K562 (cell line): ENCODE measurements around the gene LPAR2. TPM values are rescaled to one million over a fixed set of nuclear protein-coding genes. Genes with fewer than 3 reads are reported as not detected.

Experiments used
- ARID1B ChIP-seq: fragments of 450-650 bp; IDR thresholded peaks from 2 replicates; pipeline ENCODE4 v1.6.1; 2016; ENCODE audit warnings: antibody characterized with exemption, mild to moderate bottlenecking, inconsistent platforms
- CBX2 ChIP-seq: fragments of 200-600 bp; sonication (generic); IDR thresholded peaks from one replicate; pipeline ENCODE4 v1.6.1; 2012; ENCODE audit warnings: mild to moderate bottlenecking, low read length, inconsistent platforms; ENCODE audit not compliant: insufficient read depth, poor library complexity, severe bottlenecking
- CTBP1 ChIP-seq: fragments of 450-650 bp; IDR thresholded peaks from 2 replicates; pipeline ENCODE4 v1.6.1; 2016; ENCODE audit warnings: borderline replicate concordance
- CXXC5 ChIP-seq: fragments of 250-450 bp; sonication (Bioruptor Pico); IDR thresholded peaks from 2 replicates; pipeline ENCODE4 v1.8.0; 2022; ENCODE audit warnings: inconsistent platforms, mild to moderate bottlenecking, moderate library complexity
- EWSR1 ChIP-seq: fragments of 450-650 bp; IDR thresholded peaks from 2 replicates; pipeline ENCODE4 v1.6.1; 2018; ENCODE audit warnings: borderline replicate concordance, mild to moderate bottlenecking, low read depth, moderate library complexity; ENCODE audit not compliant: partially characterized antibody
- FIP1L1 ChIP-seq: fragments of 200-400 bp; formaldehyde crosslinking; IDR thresholded peaks from 2 replicates; pipeline ENCODE4 v1.6.1; 2018; ENCODE audit warnings: mild to moderate bottlenecking, low read depth, low read length; ENCODE audit not compliant: poor library complexity, severe bottlenecking
- ILK ChIP-seq: fragments of 450-650 bp; IDR thresholded peaks from 2 replicates; pipeline ENCODE4 v1.6.1; 2016; ENCODE audit warnings: missing genetic modification characterization, low read depth, mild to moderate bottlenecking, missing compliant biosample characterization, moderate library complexity, borderline replicate concordance
- JUND ChIP-seq, 2 experiments: IDR thresholded peaks; 2 replicates in 1 of 2; 3 replicates in 1 of 2; pipeline ENCODE4 v1.6.1; 2011; ENCODE audit warnings: borderline replicate concordance in 2 of 2, low read depth in 2 of 2, low read length in 2 of 2, improper control_type of control experiment in 1 of 2, missing biosample characterization in 1 of 2, missing genetic modification characterization in 1 of 2, missing genetic modification reagents in 1 of 2
- L3MBTL2 ChIP-seq: fragments of 450-650 bp; IDR thresholded peaks from 2 replicates; pipeline ENCODE4 v1.6.1; 2016; ENCODE audit warnings: mild to moderate bottlenecking, moderate library complexity
- MAZ ChIP-seq, 2 experiments: fragments of 450-650 bp in 1 of 2; sonication (generic) in 1 of 2; formaldehyde crosslinking; IDR thresholded peaks in 1 of 2; conservative IDR thresholded peaks in 1 of 2; 2 replicates each; pipeline versions ENCODE4 v1.4.0 to v1.5.0; 2020; ENCODE audit warnings: mild to moderate bottlenecking in 1 of 2, missing genetic modification reagents in 1 of 2
- NCOA4 ChIP-seq: fragments of 450-650 bp; IDR thresholded peaks from 2 replicates; pipeline ENCODE4 v1.6.1; 2018; ENCODE audit warnings: mild to moderate bottlenecking; ENCODE audit not compliant: partially characterized antibody
- POLR2AphosphoS5 ChIP-seq: IDR thresholded peaks from 2 replicates; pipeline ENCODE4 v1.6.1; 2011; ENCODE audit warnings: mild to moderate bottlenecking, low read depth, low read length, moderate library complexity; ENCODE audit not compliant: control insufficient read depth, insufficient read depth
- POLR2G ChIP-seq: fragments of 200-400 bp; formaldehyde crosslinking; IDR thresholded peaks from 2 replicates; pipeline ENCODE4 v1.6.1; 2017; ENCODE audit warnings: low read depth, mild to moderate bottlenecking, antibody characterized with exemption, low read length, moderate library complexity
- SRSF9 ChIP-seq: fragments of 200-400 bp; formaldehyde crosslinking; IDR thresholded peaks from 2 replicates; pipeline ENCODE4 v1.6.1; 2017; ENCODE audit warnings: low read depth, low read length, borderline replicate concordance
- VEZF1 ChIP-seq: fragments of 200-800 bp; sonication (Bioruptor generic); IDR thresholded peaks from 2 replicates; pipeline ENCODE4 v1.6.1; 2017; ENCODE audit warnings: missing genetic modification characterization, missing compliant biosample characterization
- ZBTB11 ChIP-seq, 3 experiments: fragments of 200-800 bp in 1 of 3; fragments of 250-450 bp in 1 of 3; fragments of 450-650 bp in 1 of 3; sonication (Bioruptor Pico) in 1 of 3; sonication (Bioruptor generic) in 1 of 3; formaldehyde crosslinking in 1 of 3; IDR thresholded peaks; 2 replicates each; pipeline versions ENCODE4 v1.6.1 to v1.8.0; 2016 to 2022; ENCODE audit warnings: mild to moderate bottlenecking in 2 of 3, missing genetic modification characterization in 2 of 3, missing compliant biosample characterization in 1 of 3, moderate library complexity in 1 of 3
- ZFP1 ChIP-seq: fragments of 450-650 bp; formaldehyde crosslinking; IDR thresholded peaks from 2 replicates; pipeline ENCODE4 v1.4.0; 2020; ENCODE audit warnings: mild to moderate bottlenecking, mixed read lengths
- ZNF197 ChIP-seq: fragments of 200-800 bp; sonication (Bioruptor generic); IDR thresholded peaks from 2 replicates; pipeline ENCODE4 v1.6.1; 2016; ENCODE audit warnings: low read depth, missing genetic modification characterization, missing compliant biosample characterization
- ZNF561 ChIP-seq: fragments of 450-650 bp; formaldehyde crosslinking; conservative IDR thresholded peaks from 2 replicates; pipeline ENCODE4 v1.4.0; 2020; ENCODE audit warnings: mild to moderate bottlenecking, moderate library complexity
- polyA plus RNA-seq, 8 experiments: library from polyadenylated mRNA; depleted of rRNA in 4 of 8; stranded (reverse) in 5 of 8; unstranded in 3 of 8; fragments of >200 nt; fragmentation: Nextera tagmentation in 2 of 8; fragmentation: Illumina TruSeq in 1 of 8; extraction: Ambion mirVana in 2 of 8; extraction: Trizol in 1 of 8; gene quantifications; 2 replicates each; pipeline versions ENCODE4 v1.2.1 to v1.2.3, GENCODE V29; 2011 to 2014; ENCODE audit warnings: inconsistent platforms in 1 of 8, missing spikeins in 1 of 8
- total RNA-seq, 7 experiments: library from RNA; depleted of rRNA in 6 of 7; stranded (reverse); fragments of >200 nt in 6 of 7; fragmentation: Illumina TruSeq in 2 of 7; extraction: Trizol in 2 of 7; gene quantifications; 2 replicates each; pipeline versions ENCODE4 v1.2.1 to v1.2.3, GENCODE V29; 2011 to 2021; ENCODE audit warnings: low replicate concordance in 1 of 7

The LPAR2 gene
- total and polyA plus RNA-seq, 9 of the 15 experiments (the other 6 are each of a cell fraction or from before 2014, with no cell fraction given): 0.63 to 13.8 (median 4.4) TPM

DNA sequence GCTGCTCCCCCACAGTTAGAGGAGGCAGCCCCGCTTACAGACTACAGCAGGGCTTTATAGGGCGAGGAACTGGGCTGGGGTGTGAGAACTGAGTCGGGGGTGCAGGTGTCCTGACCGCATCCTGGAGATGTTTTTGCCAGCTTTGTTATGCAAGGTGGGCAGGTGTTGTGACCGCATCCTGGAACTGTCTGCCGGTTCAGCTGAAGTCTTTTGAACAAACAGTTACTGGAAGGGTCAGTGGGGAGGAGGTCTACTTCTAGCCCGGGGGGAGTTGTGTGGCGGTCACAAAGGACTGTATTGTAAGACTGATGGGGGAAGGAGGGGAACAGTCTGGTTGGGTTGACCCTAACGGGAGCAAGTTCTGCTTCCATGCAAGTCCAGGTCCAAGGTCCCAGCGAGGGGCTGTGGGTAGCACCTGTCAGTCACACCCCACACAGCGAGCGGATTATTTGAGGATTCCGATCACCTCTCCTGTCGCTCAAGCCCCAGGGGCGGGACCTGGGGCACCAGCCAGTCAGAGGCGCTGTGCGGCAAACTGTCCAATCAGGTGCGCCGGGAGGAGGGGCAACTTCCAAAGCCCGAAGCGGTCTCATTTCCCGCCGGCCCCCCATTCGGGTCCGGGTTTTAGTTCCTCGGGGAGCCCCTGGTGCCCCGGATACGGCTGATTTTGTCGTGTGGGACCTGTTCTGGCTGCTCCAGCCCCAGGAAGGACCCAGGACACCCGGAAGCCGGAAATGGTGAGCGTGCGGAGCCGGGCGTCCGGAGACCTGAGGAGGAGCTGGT is 40.4 kb upstream of the LPAR2 start, which contains the start of gene ZNF101 (continued):
- TF ChIP-seq ZNF561 (no peak), JUND (IDR thresholded peaks at IDR 0.05; ENCODE audit: borderline replicate concordance, low read depth, low read length) (peak; percentile 22; the same call in 1 of the 2 replicates), JUND (tag; IDR thresholded peaks at IDR 0.05; ENCODE audit: borderline replicate concordance, low read depth, low read length) (no peak), FIP1L1 (peak; percentile 46), ARID1B (no peak), ZBTB11 (CRISPR knock-in tag; IDR thresholded peaks at IDR 0.05) (peak; percentile 67 to 96 (median 80); a peak in 5 of 6 replicates), POLR2AphosphoS5 (peak; percentile 78), NCOA4 (no peak), VEZF1 (CRISPR knock-in tag) (peak; percentile 52; the same call in 1 of the 2 replicates), L3MBTL2 (peak; percentile 74), MAZ (CRISPR knock-in tag; conservative IDR thresholded peaks at IDR 0.05 in 1 of 2, IDR thresholded peaks at IDR 0.05 in 1 of 2) (peak in 1 of 2 experiments; percentile 13; a peak in 2 of 4 replicates), CXXC5 (peak; percentile 60), CTBP1 (no peak), ILK (tag) (no peak), POLR2G (peak; percentile 92), ZFP1 (CRISPR knock-in tag) (no peak), EWSR1 (no peak), SRSF9 (no peak), ZNF197 (CRISPR knock-in tag) (no peak), CBX2 (no peak)
